HG03159 (cell line): ENCODE results near the gene CYB5R4.
"Not testable (repeated sequence)": the region's sequence is repeated elsewhere in the genome, so short reads cannot be mapped to it uniquely, and the experiment has no call there.

Source experiments
- ATAC-seq: cut with Tn5 transposase; IDR thresholded peaks from one replicate; pipeline ENCODE4 v1.9.1; 2021; ENCODE audit warnings: mild to moderate bottlenecking, moderate library complexity; ENCODE audit not compliant: unreplicated experiment

CYB5R4 gene

DNA sequence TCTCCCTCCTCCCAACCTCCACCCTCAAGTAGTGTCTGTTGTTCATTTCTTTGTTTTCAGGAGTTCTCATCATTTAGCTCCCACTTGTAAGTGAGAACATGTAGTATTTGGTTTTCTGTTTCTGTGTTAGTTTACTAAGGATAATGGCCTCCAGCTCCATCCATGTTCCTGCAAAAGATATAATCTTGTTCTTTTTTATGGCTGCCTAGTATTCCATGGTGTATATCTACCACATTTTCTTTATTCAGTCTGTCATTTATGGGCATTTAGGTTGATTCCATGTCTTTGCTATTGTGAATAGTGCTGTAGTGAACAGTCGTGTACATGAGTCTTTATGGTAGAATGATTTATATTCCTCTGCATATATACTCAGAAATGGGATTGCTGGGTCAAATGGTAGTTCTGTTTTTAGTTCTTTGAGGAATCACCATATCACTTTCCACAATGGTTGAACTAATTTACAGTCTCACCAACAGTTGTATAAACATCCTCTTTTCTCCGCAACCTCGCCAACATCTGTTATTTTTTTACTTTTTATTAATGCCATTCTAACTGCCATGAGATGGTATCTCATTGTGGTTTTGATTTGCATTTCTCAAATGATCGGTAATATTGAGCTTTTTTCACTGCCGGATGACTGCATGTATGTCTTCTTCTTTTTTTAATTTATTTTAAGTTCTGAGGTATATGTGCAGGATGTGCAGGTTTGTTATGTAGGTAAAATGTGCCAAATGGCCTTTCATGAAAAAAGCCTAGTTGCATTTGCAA, 48.3 kb downstream of the CYB5R4 start:
- ATAC-seq, result not testable (repeated sequence)

DNA sequence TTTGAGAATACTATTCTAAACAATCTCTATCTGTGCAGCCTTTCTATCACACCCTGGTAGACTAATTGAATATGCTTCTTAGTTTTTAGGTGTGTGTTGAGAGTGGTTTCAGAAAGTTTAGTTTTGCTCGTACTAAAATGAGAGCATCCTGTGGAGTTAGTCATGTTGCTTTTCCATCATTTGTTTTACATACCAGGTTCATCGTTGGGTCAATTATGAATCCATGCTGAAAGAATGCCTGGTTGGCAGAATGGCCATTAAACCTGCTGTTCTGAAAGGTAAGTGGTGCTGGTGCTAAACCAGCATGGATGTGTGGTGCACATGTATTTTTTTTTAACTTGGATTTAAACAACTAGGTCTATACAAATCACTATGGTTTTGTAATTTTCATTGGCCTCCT, 49.3 kb downstream of the CYB5R4 start:
- no peak for ATAC-seq

DNA sequence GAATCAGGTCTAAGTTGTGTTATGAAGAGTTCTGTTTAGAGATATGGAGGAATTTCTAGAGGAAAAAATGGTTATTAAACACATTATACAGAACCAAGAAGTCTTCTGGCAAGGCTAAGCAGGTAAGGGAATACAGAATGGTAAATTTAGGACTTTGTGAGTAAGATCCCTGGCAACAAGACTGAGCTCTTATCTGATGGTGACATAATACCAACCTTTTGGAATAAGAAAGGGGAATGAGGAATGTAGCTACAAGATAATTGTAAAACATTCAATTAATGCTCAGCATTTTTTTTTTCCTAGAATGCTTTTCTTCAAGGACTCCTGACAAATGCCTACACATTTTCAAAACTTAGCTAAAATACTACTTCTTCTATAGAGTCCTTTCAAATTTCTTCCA, 51.8 kb downstream of the CYB5R4 start:
- ATAC-seq, result no peak

DNA sequence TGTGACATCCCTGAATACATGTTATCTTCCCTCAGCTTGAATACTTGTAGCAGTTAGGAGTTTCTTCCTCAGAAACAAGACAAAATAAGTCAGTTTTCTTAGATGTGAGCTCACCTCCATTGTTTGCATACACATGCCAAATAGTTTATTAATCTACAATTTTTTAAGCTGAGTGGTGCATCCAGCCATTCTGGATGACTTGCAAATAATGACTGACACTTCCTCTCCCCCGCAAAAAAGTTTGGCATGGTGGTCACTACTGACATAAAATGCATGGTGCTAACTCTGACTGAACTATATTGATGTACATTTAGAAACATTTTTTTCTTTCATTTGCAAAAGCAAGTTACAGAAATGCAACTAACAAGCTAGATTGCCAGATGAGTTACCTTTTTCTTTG, 55.5 kb downstream of the CYB5R4 start:
- ATAC-seq, result no peak

DNA sequence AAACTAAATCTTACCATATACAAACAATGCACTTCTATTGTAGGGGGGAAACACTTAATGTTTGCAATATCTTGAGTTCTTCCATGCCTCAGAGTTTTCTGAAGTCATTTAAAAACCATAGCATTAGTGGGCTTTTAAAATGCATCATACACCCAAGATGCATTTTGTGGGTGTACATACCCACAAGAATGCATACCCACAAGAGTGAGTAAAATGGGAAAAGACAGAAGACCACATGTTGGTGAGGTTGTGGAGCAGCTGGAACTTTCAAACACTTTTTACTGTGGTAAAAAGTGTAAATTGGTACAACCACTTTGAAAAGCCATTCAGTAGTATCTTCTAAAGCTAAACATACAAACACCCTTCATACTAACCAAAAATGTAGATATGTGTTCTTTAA, 57.5 kb downstream of the CYB5R4 start:
- no peak for ATAC-seq

DNA sequence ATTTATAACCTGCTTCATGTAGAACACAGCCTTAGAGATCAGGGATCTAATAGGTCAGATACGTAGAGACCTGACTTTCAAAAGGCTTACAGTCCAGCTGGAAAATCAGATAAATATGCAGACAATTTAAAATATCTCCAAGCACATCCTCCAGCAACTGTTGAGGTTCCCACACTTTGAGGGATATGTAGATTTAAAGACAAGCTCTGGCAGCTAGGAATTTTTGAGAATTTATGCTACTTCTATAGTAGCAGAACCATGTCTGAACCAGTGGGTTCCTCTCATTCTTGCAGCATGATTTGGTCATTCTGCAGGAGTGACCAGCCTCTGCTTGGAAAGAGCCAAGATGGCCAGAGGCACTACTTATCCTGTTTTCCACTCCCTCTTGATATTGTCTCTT, 60.5 kb downstream of the CYB5R4 start:
- no peak for ATAC-seq

DNA sequence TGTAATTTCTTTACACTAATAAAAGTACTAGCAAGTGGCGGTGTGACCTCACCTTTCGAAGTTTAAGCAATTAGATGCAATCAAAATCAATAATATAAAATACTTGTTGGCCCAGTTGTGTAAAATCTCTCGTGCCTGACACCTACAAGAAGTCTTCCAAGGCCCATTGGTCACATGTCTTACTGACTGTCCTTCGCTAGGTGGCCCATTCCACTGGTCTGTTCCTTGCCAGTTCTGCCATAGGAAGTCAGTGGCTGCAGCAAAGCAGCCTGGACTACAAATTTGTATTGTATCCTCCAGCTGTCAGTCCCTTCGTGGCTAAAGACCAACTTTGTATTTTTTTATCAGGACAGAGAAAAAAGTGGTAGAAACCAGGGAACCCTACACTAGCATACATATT, 61.8 kb downstream of the CYB5R4 start:
- no peak for ATAC-seq

DNA sequence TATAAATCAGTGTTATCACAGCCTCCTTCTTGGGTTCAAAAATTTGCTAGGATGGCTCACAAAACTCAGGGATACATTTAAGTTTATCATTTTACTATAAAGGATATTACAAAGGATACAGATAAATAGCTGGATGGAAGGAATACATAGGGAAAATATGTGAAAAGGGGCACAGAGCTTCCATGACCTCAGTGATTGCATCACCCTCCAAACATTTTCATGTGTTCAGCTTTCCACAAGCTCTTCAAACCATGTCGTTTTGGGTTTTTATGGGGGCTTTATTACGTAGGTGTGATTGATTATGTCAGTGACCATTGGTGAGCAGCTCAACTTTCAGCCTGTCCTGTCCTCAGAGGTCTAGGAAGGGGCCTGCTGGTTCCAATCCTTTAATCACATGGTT, 68.0 kb downstream of the CYB5R4 start:
- no peak for ATAC-seq

DNA sequence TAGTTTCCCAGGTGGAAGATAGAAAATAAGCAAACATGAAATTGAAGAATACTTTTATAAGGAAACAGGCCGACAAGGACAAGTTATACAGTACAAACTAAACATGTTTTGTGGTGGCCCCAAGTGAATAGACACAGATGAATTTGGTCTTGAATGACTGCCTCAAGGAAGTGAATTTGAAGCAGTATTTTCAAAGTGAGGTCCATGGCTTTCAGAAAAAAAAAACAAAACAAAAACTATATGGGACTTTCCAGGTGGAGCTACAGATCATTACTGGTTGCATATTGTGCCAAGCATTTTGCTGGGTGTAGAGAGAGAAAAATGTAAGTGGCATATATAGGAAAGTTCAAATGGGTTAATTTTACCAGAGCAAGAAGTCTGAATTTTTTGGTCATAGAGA, 68.8 kb downstream of the CYB5R4 start:
- no peak for ATAC-seq

DNA sequence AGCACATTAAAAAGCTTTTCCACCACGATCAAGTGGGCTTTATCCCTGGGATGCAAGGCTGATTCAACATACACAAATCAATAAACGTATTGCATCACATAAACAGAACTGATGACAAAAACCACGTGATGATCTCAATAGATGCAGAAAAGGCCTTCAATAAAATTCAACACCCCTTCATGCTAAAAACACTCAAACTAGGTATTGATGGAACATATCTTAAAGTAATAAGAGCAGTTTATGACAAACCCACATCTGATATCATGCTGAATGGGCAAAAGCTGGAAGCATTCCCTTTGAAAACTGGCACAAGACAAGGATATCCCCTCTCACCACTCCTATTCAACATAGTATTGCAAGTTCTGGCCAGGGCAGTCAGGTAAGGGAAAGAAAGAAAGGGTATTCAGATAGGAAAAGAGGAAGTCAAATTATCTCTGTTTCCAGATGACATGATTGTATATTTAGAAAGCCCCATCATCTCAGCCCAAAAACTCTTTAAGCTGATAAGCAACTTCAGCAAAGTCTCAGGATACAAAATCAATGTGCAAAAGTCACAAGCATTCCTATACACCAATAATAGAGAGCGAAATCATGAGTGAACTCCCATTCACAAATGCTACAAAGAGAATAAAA, 86.8 kb downstream of the CYB5R4 start:
- not testable (repeated sequence) for ATAC-seq

DNA sequence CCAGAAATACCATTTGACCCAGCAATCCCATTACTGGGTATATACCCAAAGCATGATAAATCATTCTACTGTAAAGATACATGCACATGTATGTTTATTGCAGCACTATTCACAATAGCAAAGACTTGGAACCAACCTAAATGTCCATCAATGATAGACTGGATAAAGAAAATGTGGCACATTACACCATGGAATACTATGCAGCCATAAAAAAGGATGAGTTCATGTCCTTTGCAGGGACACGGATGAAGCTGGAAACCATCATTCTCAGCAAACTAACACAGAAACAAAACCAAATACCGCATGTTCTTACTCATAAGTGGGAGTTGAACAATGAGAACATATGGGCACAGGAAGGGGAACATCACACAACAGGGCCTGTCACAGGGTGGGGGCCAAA, 88.5 kb downstream of the CYB5R4 start:
- not testable (repeated sequence) for ATAC-seq

DNA sequence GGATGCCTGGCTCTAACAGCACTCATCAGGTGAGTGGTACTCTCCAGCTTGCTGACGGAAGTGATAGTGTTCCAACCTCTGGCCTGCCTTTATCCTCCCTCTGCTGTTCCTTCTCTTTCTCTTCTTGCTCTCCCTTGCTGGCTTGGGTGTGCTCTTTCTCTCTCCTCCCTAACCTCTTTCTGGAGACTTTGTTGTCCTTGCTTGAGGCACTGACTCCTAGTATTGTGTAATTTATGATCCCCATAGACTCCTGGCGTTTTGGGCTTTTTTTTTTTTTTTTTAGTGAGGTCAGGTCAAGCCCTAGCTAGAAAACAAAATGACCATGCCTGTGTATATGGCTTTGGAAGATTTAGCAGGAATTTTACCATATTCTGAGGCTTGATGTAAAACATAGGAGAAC, 89.4 kb downstream of the CYB5R4 start:
- ATAC-seq, result no peak

DNA sequence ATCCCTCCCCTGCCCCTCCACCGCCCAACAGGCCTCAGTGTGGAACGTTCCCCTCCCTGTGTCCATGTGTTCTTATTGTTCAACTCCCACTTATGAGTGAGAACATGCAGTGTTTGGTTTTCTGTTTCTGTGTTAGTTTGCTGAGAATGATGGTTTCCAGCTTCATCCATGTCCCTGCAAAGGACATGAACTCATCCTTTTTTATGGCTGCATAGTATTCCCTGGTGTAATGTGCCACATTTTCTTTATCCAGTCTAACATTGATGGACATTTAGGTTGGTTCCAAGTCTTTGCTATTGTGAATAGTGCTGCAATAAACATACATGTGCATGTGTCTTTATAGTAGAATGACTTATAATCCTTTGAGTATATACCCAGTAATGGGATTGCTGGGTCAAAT, 91.9 kb downstream of the CYB5R4 start:
- not testable (repeated sequence) for ATAC-seq

DNA sequence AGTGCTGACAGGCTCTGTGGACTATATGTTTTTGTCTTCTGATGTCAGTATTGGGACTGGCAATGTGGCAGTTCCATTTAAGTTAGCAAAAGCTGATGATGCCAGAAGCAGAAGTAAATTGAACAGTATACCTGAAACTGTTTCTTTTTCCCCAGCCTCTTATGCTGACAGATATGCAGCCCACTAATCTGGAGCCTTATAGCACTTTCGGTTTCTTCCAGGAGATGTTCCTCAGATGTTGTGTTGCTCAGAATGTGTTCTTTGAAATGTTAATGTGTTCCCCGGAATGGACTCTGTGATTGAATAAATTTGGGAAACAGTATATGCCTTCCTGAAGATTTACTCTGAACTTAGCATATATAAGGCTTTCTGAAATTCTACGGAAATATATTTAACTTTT, 93.3 kb downstream of the CYB5R4 start:
- ATAC-seq, result no peak

DNA sequence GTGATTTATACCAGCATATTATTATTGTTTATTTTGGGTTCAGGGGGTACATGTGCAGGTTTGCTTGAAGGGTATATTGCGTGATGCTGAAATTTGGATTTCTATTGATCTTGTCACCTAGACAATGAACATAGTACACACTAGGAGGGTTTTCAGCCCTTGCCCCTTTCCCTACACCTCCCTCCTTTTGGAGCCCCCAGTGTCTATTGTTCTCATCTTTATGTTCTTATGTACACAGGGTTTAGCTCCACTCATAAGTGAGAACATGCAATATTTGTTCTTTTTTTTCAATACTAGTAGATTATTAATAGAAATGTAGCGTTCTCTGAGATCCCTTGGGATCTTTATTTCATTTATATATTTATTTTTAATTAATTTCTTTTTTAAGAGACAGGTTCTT, 94.9 kb downstream of the CYB5R4 start:
- ATAC-seq, result no peak

DNA sequence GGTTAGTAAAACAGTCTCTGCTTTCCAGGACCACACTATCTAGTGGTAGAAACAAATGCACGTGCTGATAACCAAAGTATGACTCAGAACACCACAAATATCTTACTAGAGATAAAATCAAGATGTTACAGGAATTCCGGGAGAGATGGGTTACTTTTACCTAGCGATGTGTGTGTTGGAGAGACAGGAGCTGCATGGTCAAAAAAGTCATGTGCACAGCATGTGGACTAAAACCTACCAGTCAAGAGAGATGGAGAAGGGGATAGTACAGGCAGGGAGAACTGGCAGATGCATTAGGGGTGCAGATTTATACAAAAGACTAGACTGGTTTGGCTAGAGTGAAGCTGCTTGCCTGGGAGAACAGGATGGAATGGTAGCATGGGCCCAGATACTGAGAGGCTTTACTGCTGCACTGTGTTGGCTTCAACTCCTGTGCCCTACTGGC, 98.8 kb downstream of the CYB5R4 start:
- ATAC-seq, result no peak

DNA sequence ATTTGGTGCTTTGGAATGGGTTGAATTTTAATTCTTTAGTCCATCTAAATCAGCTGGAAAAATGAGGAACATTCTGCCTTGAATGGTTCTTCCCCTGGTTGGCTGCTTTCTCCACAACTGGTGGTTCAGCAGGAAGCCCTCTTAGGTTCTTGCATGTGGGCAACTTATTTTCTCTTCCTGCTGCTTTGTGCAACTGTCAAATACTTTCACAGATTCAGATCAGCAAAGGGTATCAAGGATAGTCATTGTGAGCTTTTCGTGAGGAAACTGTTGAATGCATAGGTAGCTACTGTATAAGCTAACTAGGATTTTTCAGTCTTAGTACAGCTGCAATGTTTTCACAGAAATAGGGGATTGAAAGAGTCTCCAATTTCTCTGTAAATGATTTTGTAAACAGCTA, 101.2 kb downstream of the CYB5R4 start:
- ATAC-seq, result no peak

DNA sequence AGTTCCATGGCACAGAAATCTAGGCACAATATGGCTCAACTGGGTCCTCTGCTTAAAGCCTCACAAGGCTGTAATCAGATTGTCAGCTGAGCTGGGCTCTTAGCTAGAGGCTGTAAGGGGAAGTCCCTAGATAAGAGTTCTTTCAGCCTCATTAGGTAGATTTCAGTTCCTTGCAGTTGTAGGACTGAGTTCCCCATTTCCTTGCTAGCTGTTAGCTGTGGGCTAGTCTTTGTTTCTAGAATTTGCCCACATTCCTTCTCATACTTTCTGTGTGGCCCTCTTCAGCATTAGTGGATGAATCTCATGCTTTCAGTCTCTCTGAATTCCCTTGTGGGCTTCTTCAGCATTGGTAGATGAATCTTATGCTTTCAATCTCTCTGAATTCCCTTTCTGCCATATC, 103.1 kb downstream of the CYB5R4 start:
- ATAC-seq, result peak; percentile 86

DNA sequence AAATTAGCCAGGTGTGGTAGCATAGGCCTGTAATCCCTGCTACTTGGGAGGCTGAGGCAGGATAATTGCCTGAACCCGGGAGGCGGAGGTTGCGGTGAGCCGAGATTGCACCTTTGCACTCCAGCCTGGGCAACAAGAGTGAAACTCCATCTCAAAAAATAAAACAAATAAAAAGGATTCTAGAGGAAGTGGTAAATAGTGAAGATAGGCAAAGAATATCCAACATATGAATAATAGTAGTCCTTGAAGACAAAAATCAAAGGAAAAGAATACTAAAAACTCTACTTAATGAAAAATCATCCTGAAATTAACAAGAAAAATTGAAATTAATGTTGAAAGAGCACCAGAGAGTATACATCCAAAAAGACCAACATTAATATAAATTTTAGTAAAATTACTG, 107.0 kb downstream of the CYB5R4 start:
- no peak for ATAC-seq

DNA sequence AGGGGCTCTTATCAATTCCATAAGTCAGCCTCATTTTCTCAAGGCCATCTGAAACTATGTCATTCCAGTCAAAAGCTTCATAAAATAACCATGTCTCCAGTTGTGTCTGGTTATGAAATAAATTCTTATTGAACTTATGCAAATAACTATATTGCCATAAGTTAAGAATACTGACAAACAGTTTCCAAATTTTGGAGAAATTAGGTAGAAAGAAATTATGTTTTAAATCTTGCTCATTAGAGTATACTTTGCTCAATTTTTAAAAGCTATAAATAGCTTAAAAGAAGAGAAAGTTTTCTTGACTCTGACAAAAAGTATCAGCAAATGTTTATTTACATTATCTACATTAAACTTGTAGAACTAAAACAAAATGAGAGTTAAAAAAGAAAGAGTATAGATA, 111.1 kb downstream of the CYB5R4 start:
- no peak for ATAC-seq

DNA sequence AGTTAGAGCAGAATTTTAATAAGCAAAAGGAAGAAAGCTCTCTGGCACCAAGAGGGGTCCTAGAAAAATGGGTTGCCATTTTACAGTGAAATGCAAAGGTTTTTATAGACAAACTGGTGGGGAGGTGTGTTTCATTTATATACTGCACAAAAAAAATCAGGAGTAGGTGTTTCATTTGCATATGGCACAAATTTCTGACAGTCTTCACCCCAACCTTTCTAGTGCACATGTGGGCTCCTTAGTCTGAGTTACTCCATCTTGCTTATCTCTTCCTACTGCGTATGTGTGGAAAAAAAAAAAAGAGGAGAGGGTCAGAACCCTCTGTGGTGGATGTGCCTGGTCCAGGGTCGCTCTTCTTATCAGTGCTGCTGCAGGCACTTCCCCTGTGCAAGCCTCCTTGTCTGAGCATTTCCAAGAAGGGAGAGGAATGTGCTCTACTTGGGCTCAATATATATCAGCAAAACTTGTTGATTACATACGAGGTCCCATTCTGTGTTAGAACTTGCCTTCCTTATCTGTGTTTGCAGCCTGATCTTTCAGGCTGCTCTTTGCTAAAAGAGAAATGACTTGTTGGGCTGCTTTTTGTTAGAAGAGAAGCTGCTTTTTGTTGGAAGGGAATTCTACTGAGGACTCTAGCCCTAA, 115.0 kb downstream of the CYB5R4 start:
- ATAC-seq, result no peak

DNA sequence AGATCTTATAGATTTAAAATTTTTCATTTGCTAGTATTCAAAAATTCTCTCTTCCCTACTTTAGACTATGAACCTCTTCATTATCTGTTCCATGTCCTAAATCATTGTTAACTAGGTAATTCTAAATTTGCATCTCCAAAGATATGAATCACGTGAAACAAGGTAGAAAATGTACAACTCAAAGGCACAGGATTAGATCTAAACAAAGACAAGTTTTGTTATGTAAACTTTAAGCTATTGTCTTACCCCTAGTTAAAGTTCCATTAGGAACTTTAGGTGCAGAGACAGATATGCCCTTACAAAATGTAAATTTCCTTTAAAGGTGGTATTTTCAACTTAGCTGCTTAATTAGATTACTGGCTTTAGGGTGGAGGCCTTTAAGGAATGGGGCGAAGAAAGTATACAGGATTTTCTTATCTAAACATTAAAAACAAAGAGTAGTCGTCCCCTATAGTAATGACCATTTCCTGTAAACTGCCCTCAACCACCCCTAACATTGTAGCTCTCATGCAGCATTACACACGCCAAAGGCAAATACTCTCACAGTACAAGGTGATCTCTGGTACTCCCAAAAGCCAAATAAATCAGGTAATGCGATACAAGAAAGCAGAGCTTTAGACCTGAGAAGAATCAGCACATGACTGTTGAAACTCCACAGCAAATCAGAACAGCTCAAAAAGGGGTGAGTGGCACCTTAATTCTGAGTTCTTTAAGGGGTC, 116.7 kb downstream of the CYB5R4 start:
- ATAC-seq, result no peak
